Progenitor cell of endocrine pancreas (in vitro differentiated cells): ENCODE results near the gene LAMA3. TPM values are rescaled to one million over a fixed set of nuclear protein-coding genes. Genes with fewer than 3 reads are reported as not detected.

Source experiments
- DNase-seq: peaks from one replicate; pipeline ENCODE4 v3.0.0; 2021; ENCODE audit warnings: low spot score; ENCODE audit not compliant: unreplicated experiment
- H3K27ac Mint-ChIP-seq: 2 replicates; pipeline ENCODE4 v1.8.0; 2021; ENCODE audit warnings: mild to moderate bottlenecking, moderate library complexity, mixed read lengths
- H3K27me3 Mint-ChIP-seq: 2 replicates; pipeline ENCODE4 v1.8.0; 2021; ENCODE audit warnings: mixed read lengths
- H3K36me3 Mint-ChIP-seq: 2 replicates; pipeline ENCODE4 v1.8.0; 2022; ENCODE audit warnings: mixed read lengths; ENCODE audit not compliant: insufficient read depth
- H3K4me1 Mint-ChIP-seq: 2 replicates; pipeline ENCODE4 v1.8.0; 2021; ENCODE audit warnings: low read depth, mixed read lengths
- H3K4me3 Mint-ChIP-seq: 2 replicates; pipeline ENCODE4 v1.8.0; 2021; ENCODE audit warnings: low read depth, mild to moderate bottlenecking, moderate library complexity, mixed read lengths
- H3K9me3 Mint-ChIP-seq: 2 replicates; pipeline ENCODE4 v1.8.0; 2021; ENCODE audit warnings: low read depth, mixed read lengths
- CTCF ChIP-seq: fragments of 200-600 bp; sonication (generic); IDR thresholded peaks from one replicate; pipeline ENCODE4 v1.5.0; 2021; ENCODE audit warnings: antibody characterized with exemption, mild to moderate bottlenecking; ENCODE audit not compliant: unreplicated experiment
- total RNA-seq: library from RNA; stranded (reverse); gene quantifications from 2 replicates; pipeline ENCODE4 v1.2.1, GENCODE V29; 2021

The LAMA3 gene
- total RNA-seq, 1 donor from 2014 or later = 0.84 TPM

- Mint-ChIP-seq H3K36me3 (no peaks in the 10 kb centered on the region), H3K9me3 (no peaks in the 10 kb centered on the region), H3K27me3 (peaks cover 5% of the 10 kb centered on the region), H3K4me1 (peaks cover 20% of the 10 kb centered on the region), H3K4me3 (no peak overlapping the region), H3K27ac (no peak overlapping the region)
- DNase-seq = no peak
- no peak for TF ChIP-seq CTCF
These were observed 278.3 kb downstream of the LAMA3 start for GRCh38 chr18:23967321-23968089.

GRCh38 chr18:23968638-23969604 lies 279.7 kb downstream of the LAMA3 start:
- H3K27ac Mint-ChIP-seq = no peak overlapping the region
- H3K36me3 Mint-ChIP-seq = no peaks in the 10 kb centered on the region
- peaks cover 6% of the 10 kb centered on the region for H3K27me3 Mint-ChIP-seq
- no peak for DNase-seq
- H3K9me3 Mint-ChIP-seq = no peaks in the 10 kb centered on the region
- TF ChIP-seq CTCF = no peak
- H3K4me3 Mint-ChIP-seq = no peak overlapping the region
- H3K4me1 Mint-ChIP-seq = peaks cover 20% of the 10 kb centered on the region

- Mint-ChIP-seq H3K9me3 (peaks cover 5% of the 10 kb centered on the region), H3K36me3 (no peaks in the 10 kb centered on the region), H3K27me3 (peaks cover 6% of the 10 kb centered on the region), H3K27ac (no peak overlapping the region), H3K4me3 (no peak overlapping the region), H3K4me1 (peaks cover 18% of the 10 kb centered on the region)
- DNase-seq = no peak
- no peak for TF ChIP-seq CTCF
These were observed 280.4 kb downstream of the LAMA3 start for GRCh38 chr18:23969664-23970063.

- H3K4me3 Mint-ChIP-seq = no peak overlapping the region
- peaks cover 10% of the 10 kb centered on the region for H3K9me3 Mint-ChIP-seq
- TF ChIP-seq CTCF = no peak
- H3K27me3 Mint-ChIP-seq = peaks cover 6% of the 10 kb centered on the region
- H3K36me3 Mint-ChIP-seq = no peaks in the 10 kb centered on the region
- no peak for DNase-seq
- H3K27ac Mint-ChIP-seq = peak overlapping the region; percentile 54
- peaks cover 15% of the 10 kb centered on the region for H3K4me1 Mint-ChIP-seq
These were observed 281.2 kb downstream of the LAMA3 start for GRCh38 chr18:23970161-23971096.
